Left renal cortex interstitium (tissue), 4 donors: ENCODE data around the gene STK24. TPM values are rescaled to one million over a fixed set of nuclear protein-coding genes. Genes with fewer than 3 reads are reported as not detected.

Experiments
- DNase-seq, 4 donors: peaks; one replicate each; pipeline ENCODE4 v3.0.0-alpha.2; 2013; ENCODE audit warnings: low read depth in 4 of 4, low spot score in 2 of 4, missing footprints in 1 of 4
- polyA plus RNA-seq, 4 donors: library from polyadenylated mRNA; unstranded; fragments of 120-200 nt; gene quantifications; one replicate each; pipeline ENCODE4 v1.2.1, GENCODE V29; 2013; ENCODE audit not compliant: insufficient read length in 4 of 4

The STK24 gene
- polyA plus RNA-seq, 4 donors: 110 to 129 (median 115) TPM

- DNase-seq: no peak
These were observed 180.7 kb downstream of the STK24 start for GRCh38 chr13:98396071-98396710.

Other genes starting within 250 kb of the STK24 start
- 10 to 100 TPM in 3 of 4 donors, 1 to 10 TPM in 1; 7.9 to 13.2 (median 11.6) TPM for gene SLC15A1, start 175.6 kb upstream of the STK24 start, polyA plus RNA-seq